Suprapubic skin (tissue), 4 donors: ENCODE measurements around the gene APBA3. TPM values are rescaled to one million over a fixed set of nuclear protein-coding genes. Genes with fewer than 3 reads are reported as not detected.

Experiments used
- DNase-seq, 2 donors: peaks; one replicate each; pipeline ENCODE4 v3.0.0-alpha.2; 2019; ENCODE audit warnings: low spot score in 2 of 2
- H3K27ac ChIP-seq: fragments of 200-600 bp; sonication (generic); one replicate; pipeline ENCODE4 v1.5.1; 2019
- H3K27me3 ChIP-seq: fragments of 200-600 bp; sonication (generic); one replicate; pipeline ENCODE4 v1.5.1; 2019
- H3K36me3 ChIP-seq: fragments of 200-600 bp; sonication (generic); one replicate; pipeline ENCODE4 v1.5.1; 2019
- H3K4me1 ChIP-seq: fragments of 200-600 bp; sonication (generic); one replicate; pipeline ENCODE4 v1.5.1; 2019
- H3K4me3 ChIP-seq: fragments of 200-600 bp; sonication (generic); one replicate; pipeline ENCODE4 v1.5.1; 2019; ENCODE audit warnings: mild to moderate bottlenecking
- H3K9me3 ChIP-seq: fragments of 200-600 bp; sonication (generic); one replicate; pipeline ENCODE4 v1.5.1; 2019
- CTCF ChIP-seq, 2 donors: fragments of 200-600 bp in 1 of 2; fragments of 450-650 bp in 1 of 2; sonication (generic) in 1 of 2; IDR thresholded peaks; one replicate each; pipeline ENCODE4 v1.5.1; 2016 to 2019; ENCODE audit warnings: antibody characterized with exemption in 2 of 2, mild to moderate bottlenecking in 1 of 2, moderate library complexity in 1 of 2
- EP300 ChIP-seq: sonication (generic); formaldehyde crosslinking; IDR thresholded peaks from one replicate; pipeline ENCODE4 v1.6.1; 2017; ENCODE audit warnings: antibody characterized with exemption
- POLR2A ChIP-seq, 2 donors: fragments of 450-650 bp; IDR thresholded peaks; one replicate each; pipeline ENCODE4 v1.6.1; 2017; ENCODE audit warnings: antibody characterized with exemption in 2 of 2, mild to moderate bottlenecking in 2 of 2, moderate library complexity in 2 of 2
- POLR2AphosphoS5 ChIP-seq, 3 donors: sonication (generic); formaldehyde crosslinking; IDR thresholded peaks; one replicate each; pipeline ENCODE4 v1.6.1; 2017; ENCODE audit warnings: antibody characterized with exemption in 3 of 3
- WGBS: methylation state at CpG from one replicate; pipeline ENCODE4 v1.1.5; 2018; 5-methylcytosine and 5-hydroxymethylcytosine counted together
- total RNA-seq, 4 donors: library from RNA; depleted of rRNA; stranded (reverse); fragments of >200 nt; gene quantifications; one replicate each; pipeline ENCODE4 v1.1.0, GENCODE V29; 2016

Gene APBA3
- total RNA-seq, 4 donors from 2014 or later, result 19.8 to 55.0 (median 25.8) TPM

GRCh38 chr19:3738477-3739220 is 22.8 kb downstream of the APBA3 start:
- TF ChIP-seq CTCF (IDR thresholded peaks at IDR 0.05) (no peak), POLR2A (IDR thresholded peaks at IDR 0.05) (no peak), EP300 (no peak), POLR2AphosphoS5 (IDR thresholded peaks at IDR 0.05) (no peak)
- no peak overlapping the region for H3K27ac ChIP-seq
- 96% methylated on average over 20 of the region's 32 CpGs for WGBS
- DNase-seq, result no peak
- no peak overlapping the region for H3K4me3 ChIP-seq
- H3K36me3 ChIP-seq, result no peaks in the 10 kb centered on the region
- no peaks in the 10 kb centered on the region for H3K4me1 ChIP-seq
- peaks cover 8% of the 10 kb centered on the region for H3K27me3 ChIP-seq
- no peaks in the 10 kb centered on the region for H3K9me3 ChIP-seq

GRCh38 chr19:3737487-3738205 is 23.8 kb downstream of the APBA3 start:
- TF ChIP-seq CTCF (IDR thresholded peaks at IDR 0.05), result no peak
- TF ChIP-seq POLR2A (IDR thresholded peaks at IDR 0.05), result no peak
- TF ChIP-seq EP300, result no peak
- TF ChIP-seq POLR2AphosphoS5 (IDR thresholded peaks at IDR 0.05), result no peak
- H3K27me3 ChIP-seq, result peaks cover 8% of the 10 kb centered on the region
- WGBS, result 76% methylated on average over 10 of the region's 10 CpGs
- no peak overlapping the region for H3K4me3 ChIP-seq
- no peaks in the 10 kb centered on the region for H3K9me3 ChIP-seq
- no peaks in the 10 kb centered on the region for H3K36me3 ChIP-seq
- no peak overlapping the region for H3K27ac ChIP-seq
- DNase-seq, result no peak
- no peaks in the 10 kb centered on the region for H3K4me1 ChIP-seq

GRCh38 chr19:3736106-3736724 is 25.3 kb downstream of the APBA3 start:
- Histone ChIP-seq H3K36me3 (no peaks in the 10 kb centered on the region), H3K27me3 (peaks cover 8% of the 10 kb centered on the region), H3K4me1 (no peaks in the 10 kb centered on the region), H3K9me3 (no peaks in the 10 kb centered on the region), H3K4me3 (no peak overlapping the region), H3K27ac (no peak overlapping the region)
- TF ChIP-seq POLR2AphosphoS5 (IDR thresholded peaks at IDR 0.05) (no peak), POLR2A (IDR thresholded peaks at IDR 0.05) (no peak), CTCF (IDR thresholded peaks at IDR 0.05) (no peak), EP300 (no peak)
- WGBS, result 83% methylated on average over 20 of the region's 21 CpGs
- DNase-seq, result no peak

GRCh38 chr19:3734310-3734600 is 27.2 kb downstream of the APBA3 start:
- Histone ChIP-seq H3K4me3 (no peak overlapping the region), H3K27me3 (peaks cover 8% of the 10 kb centered on the region), H3K4me1 (no peaks in the 10 kb centered on the region), H3K9me3 (no peaks in the 10 kb centered on the region), H3K36me3 (no peaks in the 10 kb centered on the region), H3K27ac (no peak overlapping the region)
- no peak for DNase-seq
- no peak for TF ChIP-seq POLR2A (IDR thresholded peaks at IDR 0.05)
- TF ChIP-seq CTCF (IDR thresholded peaks at IDR 0.05), result no peak
- no peak for TF ChIP-seq POLR2AphosphoS5 (IDR thresholded peaks at IDR 0.05)
- no peak for TF ChIP-seq EP300
- whole genome bisulfite sequencing, result 95% methylated on average over 14 of the region's 14 CpGs
